ENCODE data around the gene NQO2.
"Not testable (repeated sequence)": the region's sequence is repeated elsewhere in the genome, so short reads cannot be mapped to it uniquely, and the experiment has no call there.

The NQO2 gene

DNA sequence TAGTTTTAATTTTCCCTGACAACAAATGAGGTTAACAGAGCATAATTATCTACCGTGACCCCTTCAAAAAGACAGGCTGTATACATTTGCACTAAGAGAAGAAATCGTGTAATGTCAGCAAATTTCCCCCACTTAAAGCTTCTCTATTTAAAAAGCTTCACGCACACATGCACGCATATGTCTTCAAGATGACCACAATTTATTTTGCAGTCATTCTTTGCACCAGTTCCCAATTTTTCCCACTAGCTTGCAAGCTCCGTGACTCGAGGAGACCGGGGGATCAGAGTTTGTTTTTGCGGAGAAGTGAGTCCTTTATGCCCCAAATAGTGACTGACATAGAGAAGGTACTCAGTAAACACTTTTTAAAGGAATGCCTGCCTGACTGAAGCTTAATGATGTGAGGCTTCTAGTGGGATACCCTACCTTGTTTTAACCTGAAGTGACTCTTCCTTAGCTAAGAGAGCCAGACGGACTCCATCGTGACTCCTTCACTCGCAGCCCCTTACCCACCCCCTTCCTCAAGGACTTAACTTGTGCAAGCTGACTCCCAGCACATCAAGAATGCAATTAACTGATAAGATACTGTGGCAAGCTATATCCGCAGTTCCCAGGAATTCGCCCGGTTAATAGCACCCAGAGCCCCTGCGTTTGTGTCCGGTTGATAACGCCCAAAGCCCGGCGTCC is 9.3 kb upstream of the NQO2 start:
- no peak for DNase-seq (ENCODE audit: low read depth, low spot score)
- Histone ChIP-seq H3K9ac (ENCODE audit: insufficient read length, low read depth) (peak overlapping the region; percentile 14), H3K9me3 (ENCODE audit: insufficient read depth, low read length) (no peaks in the 10 kb centered on the region), H3K4me3 (ENCODE audit: insufficient read length, low read depth) (peak overlapping the region; percentile 72), H3K4me1 (ENCODE audit: insufficient read depth, insufficient read length) (peaks cover 5% of the 10 kb centered on the region), H3K36me3 (ENCODE audit: insufficient read depth, insufficient read length, low read length) (peaks cover 4% of the 10 kb centered on the region), H3K27me3 (ENCODE audit: insufficient read depth, insufficient read length) (no peaks in the 10 kb centered on the region)
- TF ChIP-seq ZNF274 (IDR thresholded peaks at IDR 0.05; ENCODE audit: low read depth, low read length) (no peak), SUZ12 (IDR thresholded peaks at IDR 0.05; ENCODE audit: extremely low read depth, insufficient read depth, insufficient read length) (no peak), YY1 (IDR thresholded peaks at IDR 0.05; ENCODE audit: insufficient read depth, insufficient read length) (no peak)

DNA sequence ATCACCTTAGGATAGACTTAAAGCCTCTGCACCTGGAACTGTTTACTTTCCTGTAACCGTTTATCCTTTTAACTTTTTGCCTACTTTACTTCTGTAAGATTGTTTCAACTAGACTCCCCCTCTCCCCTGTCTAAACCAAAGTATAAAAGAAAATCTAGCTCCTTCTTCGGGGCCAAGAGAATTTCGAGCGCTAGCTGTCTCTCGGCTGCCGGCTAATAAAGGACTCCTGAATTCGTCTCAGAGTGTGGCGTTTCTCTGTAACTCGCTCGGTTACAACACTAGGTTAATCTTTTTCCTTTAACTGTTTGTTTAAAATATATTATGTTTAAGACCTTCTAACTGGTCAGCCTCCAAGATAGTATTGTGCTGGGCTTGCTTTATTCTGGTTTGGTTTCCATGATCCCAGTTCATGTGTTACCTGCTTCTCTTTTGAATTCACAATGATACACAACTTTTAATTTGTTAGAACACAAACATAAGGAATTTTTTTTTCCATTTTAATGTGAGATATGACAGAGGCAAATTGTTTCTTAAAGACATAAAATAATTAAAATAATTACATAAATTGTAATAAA is 8.7 kb upstream of the NQO2 start:
- DNase-seq (ENCODE audit: low read depth, low spot score) = no peak
- TF ChIP-seq YY1 (IDR thresholded peaks at IDR 0.05; ENCODE audit: insufficient read depth, insufficient read length) (no peak), SUZ12 (IDR thresholded peaks at IDR 0.05; ENCODE audit: extremely low read depth, insufficient read depth, insufficient read length) (no peak), ZNF274 (IDR thresholded peaks at IDR 0.05; ENCODE audit: low read depth, low read length) (no peak)
- no peak overlapping the region for H3K9ac ChIP-seq (ENCODE audit: insufficient read length, low read depth)

DNA sequence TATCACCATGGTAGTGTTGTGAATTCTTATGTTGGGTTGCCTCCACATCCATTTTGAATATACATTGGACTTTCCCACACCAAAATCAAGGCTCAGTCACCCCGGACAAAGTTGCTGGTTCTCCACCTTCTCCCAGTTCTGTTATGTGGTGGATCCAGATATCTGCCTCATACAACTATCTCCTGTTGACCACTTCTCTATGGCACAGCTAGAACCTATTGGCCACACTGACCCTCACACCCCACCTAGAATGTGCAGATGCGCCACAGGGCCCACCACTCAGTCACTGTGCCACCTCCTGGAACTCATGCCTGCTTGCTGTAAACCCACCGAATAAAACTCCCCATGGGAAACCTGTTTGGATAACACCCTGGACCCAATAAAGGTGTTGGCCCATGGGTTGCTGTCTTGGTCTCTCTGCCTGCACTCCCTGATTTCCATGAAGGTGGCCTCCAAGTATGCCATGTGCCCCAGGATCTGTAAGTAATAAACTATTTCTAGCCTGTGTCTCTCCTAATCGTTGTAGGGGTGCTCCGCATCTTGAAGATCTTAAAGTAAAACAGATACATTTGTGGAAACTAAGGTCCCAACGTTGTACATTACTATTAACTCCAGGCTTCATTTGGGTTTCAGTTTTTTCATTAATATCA is 7.2 kb upstream of the NQO2 start:
- Histone ChIP-seq H3K9ac (ENCODE audit: insufficient read length, low read depth) (no peak overlapping the region), H3K9me3 (ENCODE audit: insufficient read depth, low read length) (no peaks in the 10 kb centered on the region)
- TF ChIP-seq ZNF274 (IDR thresholded peaks at IDR 0.05; ENCODE audit: low read depth, low read length) (no peak), SUZ12 (IDR thresholded peaks at IDR 0.05; ENCODE audit: extremely low read depth, insufficient read depth, insufficient read length) (no peak), YY1 (IDR thresholded peaks at IDR 0.05; ENCODE audit: insufficient read depth, insufficient read length) (no peak)

More for the DNA sequence above, 8.7 kb upstream of the NQO2 start:
- H3K4me1 ChIP-seq (ENCODE audit: insufficient read depth, insufficient read length) = peaks cover 5% of the 10 kb centered on the region
- H3K36me3 ChIP-seq (ENCODE audit: insufficient read depth, insufficient read length, low read length) = peaks cover 4% of the 10 kb centered on the region
- H3K9me3 ChIP-seq (ENCODE audit: insufficient read depth, low read length) = no peaks in the 10 kb centered on the region
- H3K4me3 ChIP-seq (ENCODE audit: insufficient read length, low read depth) = no peak overlapping the region
- no peaks in the 10 kb centered on the region for H3K27me3 ChIP-seq (ENCODE audit: insufficient read depth, insufficient read length)

DNA sequence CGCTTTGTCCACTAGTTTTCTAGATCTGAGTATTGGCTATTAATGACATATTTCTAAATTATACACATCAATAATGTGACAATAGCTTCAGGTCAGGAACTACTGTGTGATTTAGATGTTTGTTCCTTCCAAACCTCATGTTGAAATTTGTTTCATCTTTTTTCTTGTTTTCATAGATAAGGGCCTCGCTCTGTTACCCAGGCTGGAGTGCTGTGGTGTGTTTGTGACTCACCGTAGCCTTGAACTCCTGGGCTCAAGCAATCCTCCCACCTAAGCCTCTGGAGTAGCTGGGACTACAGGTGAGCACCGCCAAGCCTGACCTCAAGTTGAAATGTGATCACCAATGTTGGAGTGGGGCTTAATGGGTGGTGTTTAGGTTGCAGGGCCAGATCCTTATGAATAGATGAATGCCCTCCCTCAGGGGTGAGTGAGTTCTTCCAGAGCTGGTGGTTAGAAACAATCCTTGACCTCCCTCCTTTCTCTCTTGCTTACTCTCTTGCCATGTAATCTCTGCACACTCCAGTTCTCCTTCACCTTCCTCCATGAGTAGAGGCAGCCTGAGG is 5.9 kb upstream of the NQO2 start:
- no peak overlapping the region for H3K4me3 ChIP-seq (ENCODE audit: insufficient read length, low read depth)
- no peaks in the 10 kb centered on the region for H3K9me3 ChIP-seq (ENCODE audit: insufficient read depth, low read length)
- TF ChIP-seq YY1 (IDR thresholded peaks at IDR 0.05; ENCODE audit: insufficient read depth, insufficient read length) (no peak), SUZ12 (IDR thresholded peaks at IDR 0.05; ENCODE audit: extremely low read depth, insufficient read depth, insufficient read length) (no peak), ZNF274 (IDR thresholded peaks at IDR 0.05; ENCODE audit: low read depth, low read length) (no peak)
- no peak overlapping the region for H3K9ac ChIP-seq (ENCODE audit: insufficient read length, low read depth)
- peaks cover 4% of the 10 kb centered on the region for H3K27me3 ChIP-seq (ENCODE audit: insufficient read depth, insufficient read length)
- no peak for DNase-seq (ENCODE audit: low read depth, low spot score)
- peaks cover 3% of the 10 kb centered on the region for H3K4me1 ChIP-seq (ENCODE audit: insufficient read depth, insufficient read length)
- peaks cover 4% of the 10 kb centered on the region for H3K36me3 ChIP-seq (ENCODE audit: insufficient read depth, insufficient read length, low read length)

More for the DNA sequence above, 7.2 kb upstream of the NQO2 start:
- DNase-seq (ENCODE audit: low read depth, low spot score) = no peak
- Histone ChIP-seq H3K27me3 (ENCODE audit: insufficient read depth, insufficient read length) (no peaks in the 10 kb centered on the region), H3K4me3 (ENCODE audit: insufficient read length, low read depth) (no peak overlapping the region), H3K36me3 (ENCODE audit: insufficient read depth, insufficient read length, low read length) (peaks cover 4% of the 10 kb centered on the region), H3K4me1 (ENCODE audit: insufficient read depth, insufficient read length) (peaks cover 2% of the 10 kb centered on the region)

DNA sequence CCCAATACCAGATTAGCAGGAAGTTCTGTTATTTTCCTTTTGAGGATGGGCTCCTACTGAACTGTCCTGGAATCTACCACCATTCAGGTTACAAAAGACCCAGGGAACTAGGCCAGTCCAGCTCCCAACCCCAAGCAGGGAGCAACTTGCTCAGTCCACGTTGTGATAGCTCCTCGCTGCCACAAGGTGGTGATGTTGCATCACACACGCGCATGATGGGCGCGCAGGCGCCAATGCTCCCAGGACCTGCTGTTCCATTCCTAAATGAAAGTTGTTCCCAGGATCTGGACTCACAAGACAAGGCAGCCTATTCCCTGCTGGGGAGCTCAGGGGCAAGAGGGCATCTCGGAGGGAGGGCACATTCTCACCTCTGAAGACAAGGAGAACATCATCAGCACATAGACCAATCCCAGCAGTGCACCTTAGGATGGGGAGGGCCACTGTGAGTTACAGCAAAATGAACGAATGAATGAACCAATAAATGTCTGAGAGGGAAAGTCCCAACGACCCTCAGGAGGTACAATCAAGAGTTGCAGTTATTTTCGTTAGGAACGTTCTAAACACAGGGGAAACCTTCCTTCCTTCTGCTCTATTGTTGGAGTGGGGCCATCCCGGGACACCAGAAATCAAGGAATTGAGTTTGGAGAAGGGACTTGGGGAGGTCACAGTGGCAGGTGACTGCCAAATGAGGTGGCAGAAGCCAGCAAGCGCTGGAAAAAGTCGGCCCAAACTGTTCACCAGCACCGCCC is 1.3 kb upstream of the NQO2 start:
- H3K4me3 ChIP-seq (ENCODE audit: insufficient read length, low read depth); H3K4me1 ChIP-seq (ENCODE audit: insufficient read depth, insufficient read length); H3K27me3 ChIP-seq (ENCODE audit: insufficient read depth, insufficient read length); H3K9me3 ChIP-seq (ENCODE audit: insufficient read depth, low read length); H3K9ac ChIP-seq (ENCODE audit: insufficient read length, low read depth); DNase-seq (ENCODE audit: low read depth, low spot score); H3K36me3 ChIP-seq (ENCODE audit: insufficient read depth, insufficient read length, low read length): not testable (repeated sequence)

DNA sequence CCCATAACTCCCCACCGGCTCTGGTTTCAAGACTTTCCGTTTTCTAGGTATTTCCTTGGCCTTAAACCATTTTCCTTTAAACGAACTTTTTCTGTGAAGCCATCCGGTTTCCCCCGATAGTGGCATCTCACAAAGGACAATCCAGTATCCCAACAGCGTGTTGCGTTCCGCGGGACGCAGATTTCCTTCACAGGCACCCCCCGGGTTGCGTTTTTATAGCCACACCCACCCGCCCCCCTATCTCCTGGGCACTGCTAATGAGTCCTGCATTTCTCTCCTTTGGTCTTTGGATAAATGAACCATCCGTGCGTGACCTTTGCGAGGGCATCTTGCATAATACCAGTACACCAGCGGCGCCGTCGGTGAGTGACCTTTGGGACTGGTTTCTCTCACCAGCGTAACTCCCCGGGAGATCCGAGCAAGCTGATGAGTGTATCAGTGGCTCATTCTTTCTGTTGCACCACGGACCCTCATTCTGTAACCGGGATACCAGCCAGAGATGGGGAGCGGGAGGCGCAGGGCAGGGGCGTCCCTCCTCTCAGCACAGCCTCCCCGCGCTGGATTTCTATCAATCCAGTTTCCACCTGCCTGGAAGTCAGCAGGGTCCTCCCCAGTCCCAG is 586 bp upstream of the NQO2 start:
- TF ChIP-seq SUZ12 (IDR thresholded peaks at IDR 0.05; ENCODE audit: extremely low read depth, insufficient read depth, insufficient read length) (no peak), ZNF274 (IDR thresholded peaks at IDR 0.05; ENCODE audit: low read depth, low read length) (no peak), YY1 (IDR thresholded peaks at IDR 0.05; ENCODE audit: insufficient read depth, insufficient read length) (no peak)
- Histone ChIP-seq H3K9ac (ENCODE audit: insufficient read length, low read depth) (peak overlapping the region; percentile 56), H3K4me1 (ENCODE audit: insufficient read depth, insufficient read length) (peaks cover 5% of the 10 kb centered on the region), H3K4me3 (ENCODE audit: insufficient read length, low read depth) (peak overlapping the region; percentile 39), H3K36me3 (ENCODE audit: insufficient read depth, insufficient read length, low read length) (peaks cover 3% of the 10 kb centered on the region), H3K9me3 (ENCODE audit: insufficient read depth, low read length) (no peaks in the 10 kb centered on the region), H3K27me3 (ENCODE audit: insufficient read depth, insufficient read length) (peaks cover 9% of the 10 kb centered on the region)
- no peak for DNase-seq (ENCODE audit: low read depth, low spot score)

Measured in NT2/D1 (cell line).